Right ventricle myocardium superior (tissue), 1 donor: ENCODE data around the gene PIH1D2. TPM values are rescaled to one million over a fixed set of nuclear protein-coding genes. Genes with fewer than 3 reads are reported as not detected.

ENCODE experiments used
- ATAC-seq: fragments of 200-7000 bp; cut with Tn5 transposase; one replicate; pipeline ENCODE4 v1.9.1; 2020; ENCODE audit warnings: mild to moderate bottlenecking; ENCODE audit not compliant: poor library complexity
- DNase-seq: peaks from one replicate; pipeline ENCODE4 v3.0.0-alpha.2; 2020
- intact Hi-C: fragments of 100-400 bp; cut with DNase I; formaldehyde crosslinking; loops from one replicate; pipeline ENCODE4 v1.11.2; 2022
- total RNA-seq: library from RNA; stranded (reverse); fragmentation: NEBNext Ultra II Directional; extraction: Animal tissue kit (Norgen Biotek cat#: 25700); gene quantifications from one replicate; pipeline ENCODE4 v1.2.1, GENCODE V29; 2021
- donor health status: DM: no; HTN: yes; CAD: no; lungs with severe emphysema.

Gene PIH1D2
- total RNA-seq, 1 donor from 2014 or later = 1.3 TPM

- intact Hi-C loops = no loop called here
- ATAC-seq (peak; percentile 94), DNase-seq (peak; percentile 94)
Observed at GRCh38 chr11:112024773-112025678, 48.8 kb downstream of the PIH1D2 start, which contains the start of gene DLAT. Gene DLAT (plus strand): TSS chr11:112025408. CDS start chr11:112025473, 65 bp downstream.

GRCh38 chr11:112024178-112024772 lies 49.5 kb downstream of the PIH1D2 start:
- no peak for DNase-seq
- ATAC-seq = peak; percentile 14
- intact Hi-C loops = no loop called here

- DNase-seq (no peak), ATAC-seq (no peak)
- intact Hi-C loops = no loop called here
Observed at GRCh38 chr11:112023104-112023503, 50.7 kb downstream of the PIH1D2 start.

GRCh38 chr11:112019066-112019465 lies 54.8 kb downstream of the PIH1D2 start:
- intact Hi-C loops = no loop called here
- peak; percentile 7 for ATAC-seq

More at GRCh38 chr11:112019066-112019465, 54.8 kb downstream of the PIH1D2 start:
- DNase-seq = no peak

Other genes starting within 250 kb of the PIH1D2 start
- 12.4 TPM for gene ALG9, start 202.4 kb downstream of the PIH1D2 start, total RNA-seq
- gene FDXACB1, start 194.9 kb downstream of the PIH1D2 start, total RNA-seq = 0.86 TPM
- gene CFAP68, start 194.5 kb downstream of the PIH1D2 start, total RNA-seq = 32.4 TPM
- 6,403 TPM for gene CRYAB, start 162.2 kb downstream of the PIH1D2 start, total RNA-seq
- gene HSPB2, start 161.3 kb downstream of the PIH1D2 start, total RNA-seq = 42.4 TPM
- gene C11orf52, start 155.1 kb downstream of the PIH1D2 start, total RNA-seq = 1.7 TPM
- 19.3 TPM for gene DIXDC1, start 136.7 kb downstream of the PIH1D2 start, total RNA-seq
- 154 TPM for gene DLAT, start 48.6 kb downstream of the PIH1D2 start, total RNA-seq
- 6.5 TPM for gene NKAPD1, start 282 bp upstream of the PIH1D2 start, total RNA-seq
- gene TIMM8B, start 12.7 kb upstream of the PIH1D2 start, total RNA-seq = 173 TPM
- gene SDHD, start 12.9 kb upstream of the PIH1D2 start, total RNA-seq = 255 TPM
- 1.9 TPM for gene IL18, start 90.1 kb upstream of the PIH1D2 start, total RNA-seq
- not detected for gene TEX12, start 93.4 kb upstream of the PIH1D2 start, total RNA-seq
- 151 TPM for gene BCO2, start 101.5 kb upstream of the PIH1D2 start, total RNA-seq
- gene PTS, start 152.4 kb upstream of the PIH1D2 start, total RNA-seq = 28.7 TPM
- not detected for gene PLET1, start 186.8 kb upstream of the PIH1D2 start, total RNA-seq